ENCODE measurements around the gene FBXL20. TPM values are rescaled to one million over a fixed set of nuclear protein-coding genes. Genes with fewer than 3 reads are reported as not detected.
"Not testable (repeated sequence)": the region's sequence is repeated elsewhere in the genome, so short reads cannot be mapped to it uniquely, and the experiment has no call there.

Gene FBXL20
- total RNA-seq: 10 to 100 TPM; 28.5 to 30.5 TPM

DNA sequence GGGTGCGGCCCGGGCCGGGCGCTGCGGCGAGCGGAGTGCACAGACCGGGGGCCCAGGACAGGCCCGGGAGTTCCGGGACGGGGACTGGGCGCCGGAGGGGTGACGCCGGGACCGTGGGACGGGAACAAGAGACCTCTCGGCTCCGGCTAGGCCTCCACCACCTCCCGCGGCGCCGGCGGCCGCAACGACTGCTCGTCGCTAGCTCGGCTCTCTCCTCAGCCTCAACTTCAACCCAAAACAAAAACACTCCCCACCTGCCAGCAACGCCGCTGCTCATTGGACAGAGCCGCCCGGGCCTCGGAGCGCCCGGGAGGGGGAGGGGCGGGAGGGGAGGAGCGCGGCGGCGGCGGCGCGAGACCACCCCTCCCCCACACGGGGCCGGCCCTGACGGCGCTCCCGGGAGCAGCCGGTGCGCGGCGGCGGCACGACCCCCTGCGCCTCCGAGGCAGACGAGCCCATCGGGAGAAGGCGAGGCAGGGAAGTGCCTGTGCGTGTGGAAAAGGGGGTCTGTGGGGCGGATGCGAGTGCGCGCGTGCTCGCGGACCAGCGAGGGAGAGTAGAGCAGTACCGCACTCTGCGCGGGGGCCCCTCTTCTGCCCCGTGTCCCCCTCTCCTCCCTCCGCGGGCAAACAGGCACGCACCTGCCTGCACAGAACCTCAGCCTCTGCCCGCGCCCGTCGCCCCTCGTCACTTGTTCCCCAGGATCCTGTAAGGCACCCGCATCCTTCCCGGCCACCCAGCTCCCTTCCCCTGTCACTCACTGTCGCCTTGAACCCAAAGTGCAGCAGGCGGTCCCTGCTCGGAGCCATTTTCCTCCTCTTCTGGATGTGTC, at the start of gene FBXL20:
Gene FBXL20, minus strand, starts transcription at position 215 of the 832 bp plus-strand sequence. CDS start 224 bp downstream, outside the sequence.
- Mint-ChIP-seq H3K36me3 (ENCODE audit: insufficient read depth in 2 of 2) (peaks cover 2 to 5% of the 10 kb centered on the region in 2 donors), H3K4me3 (peak within 1 kb of the TSS; percentile 91 to 99), H3K9me3 (no peaks in the 10 kb centered on the region), H3K27ac (peak within 1 kb of the TSS; percentile 88), H3K4me1 (ENCODE audit: low read depth) (peaks cover 56% of the 10 kb centered on the region), H3K27me3 (ENCODE audit: low read depth) (no peaks in the 10 kb centered on the region)
- peak; percentile 92 for DNase-seq
- ATAC-seq (replicated peaks in 1 of 2): peak; percentile 72 to 74

- H3K4me3 Mint-ChIP-seq: peak within 1 kb of the TSS; percentile 96 to 97
- DNase-seq (peak; percentile 93 to 95), ATAC-seq (replicated peaks in 1 of 2) (peak; percentile 100)
- peaks cover 40% of the 10 kb centered on the region for H3K4me1 Mint-ChIP-seq (ENCODE audit: low read depth)
- peaks cover 3 to 4% of the 10 kb centered on the region in 2 donors for H3K36me3 Mint-ChIP-seq (ENCODE audit: insufficient read depth in 2 of 2)
- H3K9me3 Mint-ChIP-seq: no peaks in the 10 kb centered on the region
- H3K27me3 Mint-ChIP-seq (ENCODE audit: low read depth): no peaks in the 10 kb centered on the region
- peak within 1 kb of the TSS; percentile 98 for H3K27ac Mint-ChIP-seq
Measured at GRCh38 chr17:39450847-39451581, 49.6 kb upstream of the FBXL20 start, which contains the start of gene MED1. TSS of gene MED1 (minus strand) at chr17:39451263. CDS start at chr17:39451062, 201 bp downstream.

DNA sequence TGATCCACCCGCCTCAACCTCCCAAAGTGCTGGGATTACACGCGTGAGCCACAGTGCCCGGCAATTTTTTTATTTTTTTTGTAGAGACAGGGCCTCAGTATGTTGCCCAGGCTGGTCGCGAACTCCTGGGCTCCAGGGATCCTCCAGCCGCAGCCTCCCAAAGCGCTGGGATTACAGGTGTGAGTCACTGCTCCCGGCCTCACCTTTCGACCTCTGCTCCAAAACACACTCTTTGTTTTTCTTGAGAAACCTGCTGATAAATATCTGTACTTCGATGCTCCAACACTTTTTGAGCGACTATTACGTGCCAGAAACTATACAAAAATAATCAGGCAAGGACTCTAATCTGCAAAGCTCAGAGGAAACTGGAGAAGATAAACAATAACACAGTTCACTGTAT, 48.6 kb upstream of the FBXL20 start:
- no peak for ATAC-seq (replicated peaks in 1 of 2)
- Mint-ChIP-seq H3K36me3 (ENCODE audit: insufficient read depth in 2 of 2) (peaks cover 3 to 7% of the 10 kb centered on the region in 2 donors), H3K4me3 (peak overlapping the region; percentile 96 to 97), H3K27me3 (ENCODE audit: low read depth) (no peaks in the 10 kb centered on the region), H3K4me1 (ENCODE audit: low read depth) (peaks cover 40% of the 10 kb centered on the region), H3K27ac (peak overlapping the region; percentile 98), H3K9me3 (no peaks in the 10 kb centered on the region)
- no peak for DNase-seq

DNA sequence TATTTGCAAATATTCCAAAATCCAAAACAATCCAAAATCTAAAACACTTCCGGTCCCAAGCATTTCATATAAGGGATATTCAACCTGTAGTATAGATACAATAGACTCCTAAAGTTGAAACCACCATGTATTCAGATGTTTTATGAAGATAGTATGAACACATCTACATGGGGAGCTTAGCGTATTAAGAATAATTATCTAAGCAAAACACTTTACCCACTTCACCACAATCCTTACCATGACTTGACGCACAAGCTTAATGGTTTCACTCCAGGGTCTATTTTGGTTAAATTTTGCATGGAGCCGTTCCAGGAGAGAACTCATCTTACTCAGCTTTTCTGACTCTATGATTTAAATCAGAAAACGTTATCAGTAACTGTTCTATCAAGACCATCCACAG, 46.1 kb upstream of the FBXL20 start:
- no peaks in the 10 kb centered on the region for H3K9me3 Mint-ChIP-seq
- H3K4me3 Mint-ChIP-seq: no peak overlapping the region
- H3K4me1 Mint-ChIP-seq (ENCODE audit: low read depth): peaks cover 42% of the 10 kb centered on the region
- no peaks in the 10 kb centered on the region for H3K27me3 Mint-ChIP-seq (ENCODE audit: low read depth)
- peaks cover 3 to 18% of the 10 kb centered on the region in 2 donors for H3K36me3 Mint-ChIP-seq (ENCODE audit: insufficient read depth in 2 of 2)
- no peak for ATAC-seq (replicated peaks in 1 of 2)
- H3K27ac Mint-ChIP-seq: no peak overlapping the region
- no peak for DNase-seq

DNA sequence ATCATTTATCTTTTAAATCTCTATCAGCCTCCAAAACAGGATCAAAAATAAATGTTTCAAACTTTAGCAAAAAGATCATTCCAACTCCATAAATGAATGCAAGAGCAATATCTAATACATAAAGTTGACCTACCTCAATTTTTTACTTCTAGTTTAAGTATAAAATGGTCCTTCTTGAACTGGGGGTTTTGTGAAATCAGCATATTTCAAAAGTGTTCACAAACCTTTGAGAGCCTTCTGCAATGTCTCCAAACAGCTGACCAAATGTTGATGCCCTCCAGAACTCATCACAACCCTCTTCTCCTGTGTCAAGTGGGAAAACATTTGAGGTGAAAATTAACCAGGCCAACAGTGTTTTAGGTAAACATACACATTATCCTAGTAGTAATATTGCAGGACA, 41.9 kb upstream of the FBXL20 start:
- no peaks in the 10 kb centered on the region for H3K27me3 Mint-ChIP-seq (ENCODE audit: low read depth)
- no peaks in the 10 kb centered on the region for H3K9me3 Mint-ChIP-seq
- H3K4me1 Mint-ChIP-seq (ENCODE audit: low read depth): peaks cover 20% of the 10 kb centered on the region
- H3K27ac Mint-ChIP-seq: peak overlapping the region; percentile 42
- H3K4me3 Mint-ChIP-seq: no peak overlapping the region
- ATAC-seq (replicated peaks in 1 of 2) (no peak), DNase-seq (no peak)
- peaks cover 3 to 38% of the 10 kb centered on the region in 2 donors for H3K36me3 Mint-ChIP-seq (ENCODE audit: insufficient read depth in 2 of 2)

- not testable (repeated sequence) for DNase-seq; ATAC-seq (replicated peaks in 1 of 2); H3K27me3 Mint-ChIP-seq (ENCODE audit: low read depth); H3K4me3 Mint-ChIP-seq; H3K9me3 Mint-ChIP-seq
- Mint-ChIP-seq H3K27ac (peak overlapping the region; percentile 93), H3K4me1 (ENCODE audit: low read depth) (peaks cover 11% of the 10 kb centered on the region), H3K36me3 (ENCODE audit: insufficient read depth in 2 of 2) (peaks cover 2 to 34% of the 10 kb centered on the region in 2 donors)
Measured at GRCh38 chr17:39439868-39440267, 38.4 kb upstream of the FBXL20 start.

DNA sequence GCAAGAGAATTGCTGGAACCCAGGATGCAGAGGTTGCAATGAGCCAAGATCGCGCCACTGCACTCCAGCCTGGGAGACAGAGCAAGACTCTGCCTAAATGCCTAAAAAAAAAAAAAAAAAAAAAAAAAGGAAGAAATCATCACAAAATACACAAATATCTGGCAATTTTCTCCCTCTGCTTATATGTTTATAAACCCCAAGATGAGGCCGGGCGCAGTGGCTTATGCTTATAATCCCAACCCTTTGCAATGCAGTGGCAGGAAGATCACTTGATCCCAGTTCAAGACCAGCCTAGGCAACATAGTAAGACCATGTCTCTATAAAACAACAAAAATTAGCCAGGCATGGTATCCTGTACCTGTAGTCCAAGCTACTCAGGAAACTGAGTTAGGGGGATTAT, 28.2 kb upstream of the FBXL20 start:
- H3K9me3 Mint-ChIP-seq: no peaks in the 10 kb centered on the region
- H3K4me3 Mint-ChIP-seq: no peak overlapping the region
- peaks cover 2 to 16% of the 10 kb centered on the region in 2 donors for H3K36me3 Mint-ChIP-seq (ENCODE audit: insufficient read depth in 2 of 2)
- no peak for DNase-seq
- H3K27me3 Mint-ChIP-seq (ENCODE audit: low read depth): no peaks in the 10 kb centered on the region
- H3K27ac Mint-ChIP-seq: no peak overlapping the region
- no peaks in the 10 kb centered on the region for H3K4me1 Mint-ChIP-seq (ENCODE audit: low read depth)
- ATAC-seq (replicated peaks in 1 of 2): no peak

- Mint-ChIP-seq H3K4me3 (no peak overlapping the region), H3K36me3 (ENCODE audit: insufficient read depth in 2 of 2) (peaks cover 5 to 25% of the 10 kb centered on the region in 2 donors)
Measured at GRCh38 chr17:39416141-39416540, 14.7 kb upstream of the FBXL20 start.

DNA sequence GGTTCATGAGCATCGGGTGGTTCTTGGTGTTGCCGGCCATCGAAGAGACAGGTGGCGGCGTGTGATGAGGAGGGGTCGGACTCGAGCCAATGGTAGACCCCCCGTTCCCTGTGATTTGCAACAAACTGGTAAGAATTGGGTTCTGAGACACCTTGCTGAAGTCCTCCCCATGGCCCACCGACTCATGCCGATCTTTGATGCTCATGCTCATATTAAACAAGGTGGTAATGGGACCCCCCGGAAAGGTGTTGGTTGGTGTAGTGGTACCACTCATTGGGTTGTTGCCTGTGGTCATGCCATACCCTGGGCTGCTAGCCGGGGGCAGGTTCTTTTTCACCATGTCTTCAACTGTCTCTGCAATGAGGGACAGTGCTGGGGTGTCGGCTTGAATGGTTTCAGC, 8.9 kb upstream of the FBXL20 start:
- H3K27me3 Mint-ChIP-seq (ENCODE audit: low read depth): no peaks in the 10 kb centered on the region
- no peaks in the 10 kb centered on the region for H3K9me3 Mint-ChIP-seq
- no peak overlapping the region for H3K4me3 Mint-ChIP-seq
- DNase-seq (no peak), ATAC-seq (replicated peaks in 1 of 2) (no peak)
- H3K27ac Mint-ChIP-seq: no peak overlapping the region
- peaks cover 36% of the 10 kb centered on the region for H3K4me1 Mint-ChIP-seq (ENCODE audit: low read depth)
- H3K36me3 Mint-ChIP-seq (ENCODE audit: insufficient read depth in 2 of 2): peaks cover 10 to 37% of the 10 kb centered on the region in 2 donors

More at GRCh38 chr17:39416141-39416540, 14.7 kb upstream of the FBXL20 start:
- H3K27ac Mint-ChIP-seq: peak overlapping the region; percentile 58
- H3K27me3 Mint-ChIP-seq (ENCODE audit: low read depth): no peaks in the 10 kb centered on the region
- DNase-seq (no peak), ATAC-seq (replicated peaks in 1 of 2) (no peak)
- peaks cover 5% of the 10 kb centered on the region for H3K4me1 Mint-ChIP-seq (ENCODE audit: low read depth)
- no peaks in the 10 kb centered on the region for H3K9me3 Mint-ChIP-seq

DNA sequence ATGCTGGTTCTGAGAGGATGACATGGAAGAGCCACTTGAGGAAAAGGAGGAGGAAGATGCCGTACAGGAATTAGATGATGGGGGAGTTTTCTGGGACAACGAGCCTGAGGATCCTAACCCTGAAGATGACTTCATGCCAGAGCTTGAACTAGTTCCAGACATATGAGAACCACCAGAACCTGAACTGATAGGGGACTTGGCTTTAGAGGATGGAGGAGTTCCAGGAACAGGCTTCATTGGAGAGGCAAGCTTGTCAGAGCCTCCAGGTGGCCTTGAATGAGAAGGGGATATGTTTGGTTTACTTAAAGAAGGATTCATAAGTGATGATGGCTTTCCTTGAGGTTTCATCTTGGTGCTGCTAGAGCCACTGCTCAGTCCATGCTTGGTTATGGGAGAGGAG, 6.9 kb upstream of the FBXL20 start:
- H3K36me3 Mint-ChIP-seq (ENCODE audit: insufficient read depth in 2 of 2): peaks cover 9 to 33% of the 10 kb centered on the region in 2 donors
- no peak for ATAC-seq (replicated peaks in 1 of 2)

DNA sequence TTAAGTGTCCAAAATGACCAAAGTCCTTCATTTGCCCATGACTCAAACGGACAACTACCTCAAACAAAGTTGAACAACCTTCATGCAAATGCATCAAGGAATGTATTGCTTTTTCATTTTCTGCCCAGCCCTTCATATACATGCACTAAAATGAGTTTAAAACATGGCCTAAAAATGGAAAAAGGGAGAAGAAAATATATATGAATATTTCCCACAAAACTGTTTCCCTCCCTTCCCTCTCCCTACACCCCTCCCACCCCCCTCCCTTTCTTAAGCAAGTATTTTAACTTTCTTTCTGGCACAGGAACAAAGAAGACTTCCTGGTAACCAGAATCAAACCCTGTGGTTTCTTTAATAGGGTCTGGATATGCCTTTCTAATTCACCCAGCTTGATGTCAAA, 5.5 kb upstream of the FBXL20 start:
- Mint-ChIP-seq H3K27ac (peak overlapping the region; percentile 12), H3K36me3 (ENCODE audit: insufficient read depth in 2 of 2) (peaks cover 9 to 33% of the 10 kb centered on the region in 2 donors), H3K9me3 (no peaks in the 10 kb centered on the region), H3K27me3 (ENCODE audit: low read depth) (no peaks in the 10 kb centered on the region), H3K4me1 (ENCODE audit: low read depth) (peaks cover 57% of the 10 kb centered on the region), H3K4me3 (no peak overlapping the region)
- no peak for DNase-seq
- no peak for ATAC-seq (replicated peaks in 1 of 2)

More for the DNA sequence above, 6.9 kb upstream of the FBXL20 start:
- Mint-ChIP-seq H3K27me3 (ENCODE audit: low read depth) (no peaks in the 10 kb centered on the region), H3K4me3 (no peak overlapping the region), H3K4me1 (ENCODE audit: low read depth) (peaks cover 50% of the 10 kb centered on the region), H3K9me3 (no peaks in the 10 kb centered on the region), H3K27ac (no peak overlapping the region)
- no peak for DNase-seq

DNA sequence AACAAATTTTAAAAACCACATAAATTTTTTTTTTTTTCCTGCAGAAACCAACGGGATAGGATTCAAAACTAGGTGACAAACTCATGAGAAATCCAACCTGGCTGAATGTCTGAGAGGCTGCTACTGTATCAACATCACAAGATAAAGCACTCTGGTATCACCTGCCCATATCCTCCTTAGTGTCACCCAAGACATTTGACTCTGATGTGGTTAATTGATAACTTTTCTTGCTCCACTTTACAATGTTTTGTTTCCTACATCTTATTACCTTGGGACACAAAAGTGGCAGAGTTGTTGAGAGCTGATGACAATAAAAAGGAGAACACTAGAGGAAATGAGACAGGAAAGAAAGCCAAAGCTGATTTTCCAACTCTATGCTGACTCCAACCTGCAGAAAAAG, 4.0 kb upstream of the FBXL20 start:
- ATAC-seq (replicated peaks in 1 of 2) (no peak), DNase-seq (no peak)
- Mint-ChIP-seq H3K9me3 (no peaks in the 10 kb centered on the region), H3K36me3 (ENCODE audit: insufficient read depth in 2 of 2) (peaks cover 11 to 28% of the 10 kb centered on the region in 2 donors), H3K27ac (peak overlapping the region; percentile 97), H3K27me3 (ENCODE audit: low read depth) (no peaks in the 10 kb centered on the region), H3K4me3 (peak overlapping the region; percentile 81 to 85), H3K4me1 (ENCODE audit: low read depth) (peaks cover 60% of the 10 kb centered on the region)

Data from activated T-cell treated with anti-CD3 and anti-CD28 coated beads, Interleukin-2, amount 50 U/mL, for 72 hours (primary cell).